ENCODE measurements around the gene SGPP1. TPM values are rescaled to one million over a fixed set of nuclear protein-coding genes. Genes with fewer than 3 reads are reported as not detected.
"Not testable (repeated sequence)": the region's sequence is repeated elsewhere in the genome, so short reads cannot be mapped to it uniquely, and the experiment has no call there.

The SGPP1 gene
- total RNA-seq, 1 donor from 2014 or later: 51.8 TPM

GRCh38 chr14:63725786-63726460 is 1.9 kb downstream of the SGPP1 start:
- DNase-seq (ENCODE audit: low read depth): no peak

- DNase-seq (ENCODE audit: low read depth): peak; percentile 77
Measured at GRCh38 chr14:63717702-63718101, 10.2 kb downstream of the SGPP1 start.

GRCh38 chr14:63715360-63715759 is 12.5 kb downstream of the SGPP1 start:
- no peak for DNase-seq (ENCODE audit: low read depth)

GRCh38 chr14:63713764-63714163 is 14.1 kb downstream of the SGPP1 start:
- peak; percentile 33 for DNase-seq (ENCODE audit: low read depth)

GRCh38 chr14:63713058-63713457 is 14.8 kb downstream of the SGPP1 start:
- DNase-seq (ENCODE audit: low read depth): no peak

GRCh38 chr14:63712123-63712522 is 15.7 kb downstream of the SGPP1 start:
- DNase-seq (ENCODE audit: low read depth): no peak

- no peak for DNase-seq (ENCODE audit: low read depth)
Measured at GRCh38 chr14:63710497-63710896, 17.4 kb downstream of the SGPP1 start.

GRCh38 chr14:63709589-63709988 is 18.3 kb downstream of the SGPP1 start:
- no peak for DNase-seq (ENCODE audit: low read depth)

GRCh38 chr14:63707216-63707615 is 20.6 kb downstream of the SGPP1 start:
- DNase-seq (ENCODE audit: low read depth): no peak

GRCh38 chr14:63705561-63706070 is 22.2 kb downstream of the SGPP1 start:
- no peak for DNase-seq (ENCODE audit: low read depth)

GRCh38 chr14:63702530-63702929 is 25.3 kb downstream of the SGPP1 start:
- DNase-seq (ENCODE audit: low read depth): not testable (repeated sequence)

GRCh38 chr14:63701606-63702299 is 26.1 kb downstream of the SGPP1 start:
- no peak for DNase-seq (ENCODE audit: low read depth)

- no peak for DNase-seq (ENCODE audit: low read depth)
Measured at GRCh38 chr14:63692310-63693020, 35.4 kb downstream of the SGPP1 start.

- DNase-seq (ENCODE audit: low read depth): no peak
Measured at GRCh38 chr14:63689132-63689531, 38.7 kb downstream of the SGPP1 start.

GRCh38 chr14:63686926-63687325 is 40.9 kb downstream of the SGPP1 start:
- DNase-seq (ENCODE audit: low read depth): no peak

GRCh38 chr14:63685401-63685800 is 42.5 kb downstream of the SGPP1 start:
- no peak for DNase-seq (ENCODE audit: low read depth)

GRCh38 chr14:63682727-63683593 is 44.9 kb downstream of the SGPP1 start:
- DNase-seq (ENCODE audit: low read depth): no peak

- DNase-seq (ENCODE audit: low read depth): no peak
Measured at GRCh38 chr14:63678536-63678935, 49.3 kb downstream of the SGPP1 start.

- peak; percentile 86 for DNase-seq (ENCODE audit: low read depth)
Measured at GRCh38 chr14:63677891-63678379, 49.9 kb downstream of the SGPP1 start.

GRCh38 chr14:63676615-63677014 is 51.2 kb downstream of the SGPP1 start:
- no peak for DNase-seq (ENCODE audit: low read depth)

GRCh38 chr14:63673886-63674497 is 53.9 kb downstream of the SGPP1 start:
- DNase-seq (ENCODE audit: low read depth): no peak
